Fibroblast of lung (primary cell): ENCODE results near the gene RIPOR3.

Experiments
- CTCF ChIP-seq, 2 donors: IDR thresholded peaks in 1 of 2; conservative IDR thresholded peaks in 1 of 2; 1 replicate in 1 of 2; 2 replicates in 1 of 2; pipeline ENCODE4 v1.5.1; 2011 to 2012; ENCODE audit warnings: low read length in 2 of 2, control low read depth in 1 of 2, inconsistent platforms in 1 of 2, low read depth in 1 of 2, mild to moderate bottlenecking in 1 of 2
- EZH2 ChIP-seq: IDR thresholded peaks from 2 replicates; pipeline ENCODE4 v1.5.1; 2012; ENCODE audit warnings: low read length, control low read depth, mild to moderate bottlenecking; ENCODE audit errors: missing control alignments

DNA sequence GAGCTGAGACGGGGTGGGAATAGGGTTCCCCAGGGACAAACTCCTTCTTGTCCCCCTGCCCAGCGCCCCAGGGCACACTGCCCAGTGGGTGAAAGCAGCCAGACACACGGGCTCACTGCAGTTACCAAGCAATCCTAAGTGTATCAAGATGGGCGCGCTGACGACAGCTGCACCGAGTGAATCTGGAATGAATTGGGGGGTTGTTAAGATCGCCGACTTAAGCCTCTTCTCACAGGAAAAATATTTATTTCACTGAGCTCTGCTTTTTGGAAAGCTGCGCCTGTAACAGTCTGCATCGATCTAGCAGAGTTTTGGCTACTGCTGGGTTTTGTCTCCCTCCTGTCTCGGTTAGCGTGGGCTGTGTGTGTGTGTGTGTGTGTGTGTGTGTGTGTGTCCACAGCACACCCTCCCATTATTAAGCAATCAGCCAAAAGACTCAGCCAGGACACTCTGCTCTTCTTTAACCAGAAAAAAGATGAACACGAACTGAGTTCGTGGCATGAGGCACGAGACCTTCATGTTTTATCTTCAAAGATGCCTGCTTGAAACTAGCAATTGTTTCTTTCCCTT is 35.9 kb downstream of the RIPOR3 start:
- TF ChIP-seq CTCF (conservative IDR thresholded peaks at IDR 0.05 in 1 of 2, IDR thresholded peaks at IDR 0.05 in 1 of 2; ENCODE audit: low read depth in 1 of 2, low read length in 2 of 2) (no peak), EZH2 (no peak)
